MM.1S (cell line): ENCODE data around the gene POC1A.

Experiments used
- DNase-seq: peaks from one replicate; pipeline ENCODE4 v3.0.0-alpha.2; 2015
- H2AFZ ChIP-seq: fragments of 300-600 bp; sonication (generic); 2 replicates; pipeline ENCODE4 v1.6.0; 2016; ENCODE audit warnings: antibody characterized with exemption, low read length
- H3F3A ChIP-seq: fragments of 300-600 bp; sonication (generic); 2 replicates; pipeline ENCODE4 v1.6.1; 2016; ENCODE audit warnings: mild to moderate bottlenecking, antibody characterized with exemption, low read length, moderate library complexity, mixed read lengths; ENCODE audit not compliant: insufficient read depth
- H3K27ac ChIP-seq: fragments of 300-600 bp; sonication (generic); 2 replicates; pipeline ENCODE4 v1.5.1; 2016; ENCODE audit warnings: mild to moderate bottlenecking, low read length
- H3K27me3 ChIP-seq: fragments of 300-600 bp; sonication (generic); replicated peaks from 2 replicates; pipeline ENCODE4 v1.6.0; 2016; ENCODE audit warnings: low read length; ENCODE audit not compliant: insufficient read depth
- H3K36me3 ChIP-seq: fragments of 300-600 bp; sonication (generic); replicated peaks from 2 replicates; pipeline ENCODE4 v1.6.1; 2016; ENCODE audit warnings: mild to moderate bottlenecking, low read length, mixed read lengths; ENCODE audit not compliant: insufficient read depth
- H3K4me1 ChIP-seq: fragments of 300-600 bp; sonication (generic); 2 replicates; pipeline ENCODE4 v1.6.1; 2016; ENCODE audit warnings: low read length, mixed read lengths
- H3K4me2 ChIP-seq: fragments of 300-600 bp; sonication (generic); 2 replicates; pipeline ENCODE4 v1.6.0; 2016; ENCODE audit warnings: low read depth, low read length
- H3K4me3 ChIP-seq: fragments of 300-600 bp; sonication (generic); 2 replicates; pipeline ENCODE4 v1.5.1; 2016; ENCODE audit warnings: low read length, mixed read lengths
- H3K79me2 ChIP-seq: fragments of 300-600 bp; sonication (generic); 2 replicates; pipeline ENCODE4 v1.6.1; 2016; ENCODE audit warnings: mixed run types, low read length, mixed read lengths
- H3K9ac ChIP-seq: fragments of 300-600 bp; sonication (generic); 2 replicates; pipeline ENCODE4 v1.6.1; 2016; ENCODE audit warnings: low read length, mixed read lengths
- H3K9me2 ChIP-seq: fragments of 300-600 bp; sonication (generic); replicated peaks from 2 replicates; pipeline ENCODE4 v1.6.1; 2016; ENCODE audit warnings: mild to moderate bottlenecking, low read length, mixed read lengths; ENCODE audit not compliant: insufficient read depth
- H3K9me3 ChIP-seq: fragments of 300-600 bp; sonication (generic); replicated peaks from 2 replicates; pipeline ENCODE4 v1.6.1; 2016; ENCODE audit warnings: mild to moderate bottlenecking, low read length, mixed read lengths; ENCODE audit not compliant: insufficient read depth
- H4K20me1 ChIP-seq: fragments of 300-600 bp; sonication (generic); 2 replicates; pipeline ENCODE4 v1.6.1; 2016; ENCODE audit warnings: mild to moderate bottlenecking, low read length, moderate library complexity, mixed read lengths; ENCODE audit not compliant: insufficient read depth
- EZH2 ChIP-seq: fragments of 300-600 bp; sonication (generic); optimal IDR thresholded peaks from 2 replicates; pipeline ENCODE3; 2017; ENCODE audit warnings: low read depth, mild to moderate bottlenecking, antibody characterized with exemption, low read length, mixed read lengths
- EZH2phosphoT487 ChIP-seq: fragments of 300-600 bp; sonication (generic); IDR thresholded peaks from 2 replicates; pipeline ENCODE4 v1.6.1; 2018; ENCODE audit warnings: antibody characterized with exemption, low read length
- TF ChIP-seq, protein P1 (sequence below): fragments of 300-600 bp; sonication (generic); IDR thresholded peaks from 2 replicates; pipeline ENCODE4 v1.5.1; 2016; ENCODE audit warnings: antibody characterized with exemption, low read length, mixed read lengths

POC1A gene

DNA sequence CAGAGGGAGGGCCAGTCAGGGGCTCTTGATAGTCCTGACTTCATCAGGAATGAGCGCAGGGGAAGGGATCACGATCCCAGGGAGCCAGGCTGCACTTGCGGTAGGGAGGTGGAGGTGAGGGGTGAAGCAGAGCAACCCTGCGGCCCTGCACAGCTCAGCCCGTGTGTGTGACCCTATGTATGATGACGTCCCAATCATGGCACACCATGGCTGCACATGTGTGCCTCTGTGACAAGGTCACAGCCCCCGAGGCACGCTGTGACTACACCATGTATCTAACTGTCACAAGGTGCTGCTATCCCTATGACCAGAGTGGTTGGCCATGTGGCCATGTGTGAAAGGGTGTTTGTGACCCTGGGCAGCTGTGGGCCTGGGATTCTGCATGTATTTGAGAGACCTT lies 30.5 kb upstream of the POC1A start:
- DNase-seq, result no peak
- Histone ChIP-seq H3K4me3 (no peak overlapping the region), H3K27me3 (no peaks in the 10 kb centered on the region), H3K4me2 (no peak overlapping the region), H3K9ac (no peak overlapping the region), H3K9me2 (no peaks in the 10 kb centered on the region), H4K20me1 (no peaks in the 10 kb centered on the region), H3K27ac (no peak overlapping the region), H3K36me3 (no peaks in the 10 kb centered on the region), H3K9me3 (no peaks in the 10 kb centered on the region), H3K79me2 (no peaks in the 10 kb centered on the region), H2AFZ (no peak overlapping the region), H3K4me1 (no peaks in the 10 kb centered on the region), H3F3A (no peaks in the 10 kb centered on the region)
- TF ChIP-seq EZH2, result no peak
- TF ChIP-seq, protein P1, sequence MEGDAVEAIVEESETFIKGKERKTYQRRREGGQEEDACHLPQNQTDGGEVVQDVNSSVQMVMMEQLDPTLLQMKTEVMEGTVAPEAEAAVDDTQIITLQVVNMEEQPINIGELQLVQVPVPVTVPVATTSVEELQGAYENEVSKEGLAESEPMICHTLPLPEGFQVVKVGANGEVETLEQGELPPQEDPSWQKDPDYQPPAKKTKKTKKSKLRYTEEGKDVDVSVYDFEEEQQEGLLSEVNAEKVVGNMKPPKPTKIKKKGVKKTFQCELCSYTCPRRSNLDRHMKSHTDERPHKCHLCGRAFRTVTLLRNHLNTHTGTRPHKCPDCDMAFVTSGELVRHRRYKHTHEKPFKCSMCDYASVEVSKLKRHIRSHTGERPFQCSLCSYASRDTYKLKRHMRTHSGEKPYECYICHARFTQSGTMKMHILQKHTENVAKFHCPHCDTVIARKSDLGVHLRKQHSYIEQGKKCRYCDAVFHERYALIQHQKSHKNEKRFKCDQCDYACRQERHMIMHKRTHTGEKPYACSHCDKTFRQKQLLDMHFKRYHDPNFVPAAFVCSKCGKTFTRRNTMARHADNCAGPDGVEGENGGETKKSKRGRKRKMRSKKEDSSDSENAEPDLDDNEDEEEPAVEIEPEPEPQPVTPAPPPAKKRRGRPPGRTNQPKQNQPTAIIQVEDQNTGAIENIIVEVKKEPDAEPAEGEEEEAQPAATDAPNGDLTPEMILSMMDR, result no peak
- TF ChIP-seq EZH2phosphoT487, result no peak

DNA sequence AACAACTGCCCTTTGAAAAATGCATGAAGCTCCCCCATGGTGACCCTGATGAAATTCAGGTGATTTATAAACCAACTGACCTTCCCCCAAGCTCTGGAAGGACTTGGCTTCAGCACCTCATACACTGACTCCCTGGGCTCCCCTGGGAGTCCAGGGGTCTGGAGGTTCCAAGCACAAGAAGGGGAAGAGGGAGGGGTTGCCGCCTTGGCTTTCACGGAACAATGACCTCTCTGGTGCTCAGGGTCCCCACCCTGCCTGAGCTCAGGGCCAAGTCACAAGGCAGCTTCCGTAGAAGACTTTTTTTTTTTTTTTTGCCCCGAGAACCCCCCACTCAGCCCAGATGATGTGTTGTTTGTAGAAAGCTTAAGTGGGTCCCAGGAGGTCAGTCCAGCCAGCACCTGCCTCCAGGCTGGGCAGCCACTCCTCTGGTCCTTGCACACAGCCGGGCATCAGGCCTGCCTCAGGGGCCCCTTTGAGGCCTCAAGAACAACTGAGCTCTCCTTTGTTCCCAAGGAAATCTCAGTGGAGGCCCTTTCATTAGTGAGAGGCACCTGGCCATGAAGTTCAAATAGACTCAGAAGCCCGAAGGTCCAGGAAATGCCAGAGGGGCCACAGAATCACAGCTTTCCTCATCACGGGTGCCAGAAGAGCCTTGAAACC lies 29.7 kb upstream of the POC1A start:
- no peaks in the 10 kb centered on the region for H3K9me2 ChIP-seq
- no peaks in the 10 kb centered on the region for H3K4me1 ChIP-seq
- DNase-seq, result no peak
- H3K27ac ChIP-seq, result no peak overlapping the region
- no peak overlapping the region for H3K4me2 ChIP-seq
- no peaks in the 10 kb centered on the region for H3K9me3 ChIP-seq
- no peaks in the 10 kb centered on the region for H4K20me1 ChIP-seq
- no peak overlapping the region for H3K9ac ChIP-seq
- no peak overlapping the region for H3K4me3 ChIP-seq
- H3K27me3 ChIP-seq, result no peaks in the 10 kb centered on the region
- H3F3A ChIP-seq, result no peaks in the 10 kb centered on the region
- no peaks in the 10 kb centered on the region for H3K36me3 ChIP-seq
- H2AFZ ChIP-seq, result no peak overlapping the region
- no peaks in the 10 kb centered on the region for H3K79me2 ChIP-seq
- TF ChIP-seq EZH2phosphoT487 (no peak), EZH2 (no peak)
- TF ChIP-seq, protein P1, result no peak

DNA sequence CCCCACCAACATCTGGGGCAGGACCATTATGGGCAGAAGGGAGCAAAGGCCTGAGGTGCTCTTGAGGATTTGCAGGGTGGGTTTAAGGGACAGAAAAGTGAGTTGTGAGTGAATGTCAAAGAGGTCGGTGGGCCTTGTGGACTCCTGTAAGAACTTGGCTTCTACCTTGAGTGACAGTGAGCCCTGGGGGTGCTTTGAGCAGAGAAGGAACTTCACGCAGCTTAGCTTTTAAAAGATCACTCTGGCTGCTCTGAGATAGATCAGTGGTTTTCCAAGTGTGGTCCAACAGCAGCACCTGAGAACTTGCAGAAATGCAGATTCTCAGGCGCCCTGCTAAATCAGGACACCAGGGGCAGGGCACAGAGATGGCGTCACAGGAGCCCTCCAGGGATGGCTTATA lies 28.5 kb upstream of the POC1A start:
- Histone ChIP-seq H3K36me3 (no peaks in the 10 kb centered on the region), H3K9me2 (no peaks in the 10 kb centered on the region), H3F3A (no peaks in the 10 kb centered on the region), H4K20me1 (no peaks in the 10 kb centered on the region), H3K4me1 (no peaks in the 10 kb centered on the region), H3K4me2 (no peak overlapping the region), H3K27me3 (no peaks in the 10 kb centered on the region), H2AFZ (no peak overlapping the region), H3K9me3 (no peaks in the 10 kb centered on the region), H3K4me3 (no peak overlapping the region), H3K27ac (no peak overlapping the region), H3K79me2 (no peaks in the 10 kb centered on the region), H3K9ac (no peak overlapping the region)
- TF ChIP-seq EZH2 (no peak), EZH2phosphoT487 (no peak)
- TF ChIP-seq, protein P1, result no peak
- no peak for DNase-seq
